HL-60 (cell line): ENCODE measurements around the gene JAK1.
"Not testable (repeated sequence)": the region's sequence is repeated elsewhere in the genome, so short reads cannot be mapped to it uniquely, and the experiment has no call there.

ENCODE experiments used
- DNase-seq, 2 experiments: peaks; one replicate each; pipeline ENCODE4 v3.0.0-alpha.2; 2010 to 2020; ENCODE audit warnings: low read depth in 1 of 2, low spot score in 1 of 2
- H3K27ac ChIP-seq: fragments of 250-450 bp; sonication (Bioruptor Pico); replicated peaks from 2 replicates; pipeline ENCODE4 v1.5.1; 2020; ENCODE audit warnings: mild to moderate bottlenecking, moderate library complexity
- H3K27me3 ChIP-seq: fragments of 250-450 bp; sonication (Bioruptor Pico); 2 replicates; pipeline ENCODE4 v1.5.1; 2021; ENCODE audit warnings: mild to moderate bottlenecking, moderate library complexity; ENCODE audit not compliant: insufficient read depth, poor library complexity, severe bottlenecking
- H3K4me3 ChIP-seq: replicated peaks from 2 replicates; pipeline ENCODE4 v1.5.1; 2011; ENCODE audit warnings: mild to moderate bottlenecking, control low read depth, low read length; ENCODE audit not compliant: insufficient read depth
- CTCF ChIP-seq: IDR thresholded peaks from one replicate; pipeline ENCODE4 v1.5.1; 2011; ENCODE audit warnings: low read length, control low read depth, inconsistent platforms; ENCODE audit not compliant: insufficient read depth
- GABPA ChIP-seq: IDR thresholded peaks from 2 replicates; pipeline ENCODE4 v1.6.1; 2012; ENCODE audit warnings: low read depth
- POLR2AphosphoS5 ChIP-seq: IDR thresholded peaks from 2 replicates; pipeline ENCODE4 v1.6.1; 2012; ENCODE audit warnings: low read depth
- REST ChIP-seq: IDR thresholded peaks from 2 replicates; pipeline ENCODE4 v1.6.1; 2012; ENCODE audit warnings: low read depth; ENCODE audit not compliant: insufficient replicate concordance
- SPI1 ChIP-seq: IDR thresholded peaks from 2 replicates; pipeline ENCODE4 v1.6.1; 2012; ENCODE audit warnings: low read depth, mild to moderate bottlenecking, borderline replicate concordance

Gene JAK1

GRCh38 chr1:64823691-64824476 is 142.5 kb downstream of the JAK1 start:
- Histone ChIP-seq H3K27ac (no peak overlapping the region), H3K4me3 (no peak overlapping the region), H3K27me3 (no peaks in the 10 kb centered on the region)
- peak; percentile 16 to 70 for DNase-seq
- no peak for TF ChIP-seq REST
- peak; percentile 77 for TF ChIP-seq CTCF

GRCh38 chr1:64822621-64823020 is 143.7 kb downstream of the JAK1 start:
- DNase-seq: no peak
- TF ChIP-seq GABPA: no peak
- no peak for TF ChIP-seq CTCF
- no peak for TF ChIP-seq REST
- TF ChIP-seq POLR2AphosphoS5: no peak
- TF ChIP-seq SPI1: no peak
- no peak overlapping the region for H3K27ac ChIP-seq
- no peak overlapping the region for H3K4me3 ChIP-seq
- no peaks in the 10 kb centered on the region for H3K27me3 ChIP-seq

GRCh38 chr1:64820572-64820971 is 145.8 kb downstream of the JAK1 start:
- H3K4me3 ChIP-seq, H3K27me3 ChIP-seq, H3K27ac ChIP-seq, DNase-seq: not testable (repeated sequence)

GRCh38 chr1:64817364-64817763 is 149.0 kb downstream of the JAK1 start:
- DNase-seq, H3K27me3 ChIP-seq, H3K27ac ChIP-seq, H3K4me3 ChIP-seq: not testable (repeated sequence)

GRCh38 chr1:64814427-64814826 is 151.9 kb downstream of the JAK1 start:
- Histone ChIP-seq H3K4me3 (no peak overlapping the region), H3K27ac (no peak overlapping the region), H3K27me3 (no peaks in the 10 kb centered on the region)
- DNase-seq: no peak
- TF ChIP-seq REST (no peak), CTCF (no peak), SPI1 (no peak), GABPA (no peak)
